SH-SY5Y (cell line): ENCODE results near the gene DSCAML1.

ENCODE experiments used
- GATA2 ChIP-seq: IDR thresholded peaks from 2 replicates; pipeline ENCODE4 v1.6.1; 2011; ENCODE audit warnings: mild to moderate bottlenecking, low read depth, low read length
- GATA3 ChIP-seq: IDR thresholded peaks from 2 replicates; pipeline ENCODE4 v1.6.1; 2011; ENCODE audit warnings: low read depth, mild to moderate bottlenecking, low read length, moderate library complexity

DSCAML1 gene

DNA sequence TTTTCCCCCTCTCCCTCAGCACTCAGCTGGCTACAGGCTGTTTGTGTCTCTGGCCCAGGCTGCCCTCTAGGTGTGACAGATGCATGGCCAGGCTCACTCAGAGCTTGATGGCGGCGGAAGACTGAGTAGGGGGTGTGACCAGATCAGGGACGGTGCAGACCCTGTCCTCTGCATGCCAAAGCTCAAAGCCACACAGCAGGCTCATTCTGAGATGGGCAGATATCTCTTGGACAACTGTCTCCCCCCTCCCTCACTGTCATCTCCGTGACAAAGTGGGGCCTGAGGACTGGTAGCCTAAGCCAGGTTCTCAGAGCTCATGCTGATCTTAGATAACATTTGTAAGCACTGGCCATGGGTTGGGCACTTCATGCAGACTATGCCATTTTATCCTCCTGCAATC, 231.3 kb downstream of the DSCAML1 start:
- TF ChIP-seq GATA2 (peak; percentile 99), GATA3 (peak; percentile 96)

DNA sequence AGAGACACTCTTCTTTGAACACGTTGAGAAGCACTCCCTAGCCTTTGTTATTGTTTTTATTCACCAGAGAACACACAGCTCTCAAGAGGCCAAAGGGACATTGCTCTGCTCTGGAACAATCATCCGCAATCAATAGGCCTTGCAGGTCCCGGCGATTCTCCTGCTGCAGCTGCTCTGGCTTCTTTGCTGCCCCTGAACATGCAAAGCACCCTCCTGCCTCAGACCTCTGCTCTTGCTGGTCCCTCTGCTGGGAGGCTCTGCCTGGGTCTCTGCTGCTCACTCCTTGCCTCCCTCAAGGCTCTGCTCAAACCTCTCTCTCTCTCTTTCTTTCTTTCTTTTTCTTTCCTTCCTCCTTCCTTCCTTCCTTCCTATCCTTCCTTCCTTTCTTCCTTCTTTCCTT, 232.7 kb downstream of the DSCAML1 start:
- TF ChIP-seq GATA2 (no peak), GATA3 (no peak)

DNA sequence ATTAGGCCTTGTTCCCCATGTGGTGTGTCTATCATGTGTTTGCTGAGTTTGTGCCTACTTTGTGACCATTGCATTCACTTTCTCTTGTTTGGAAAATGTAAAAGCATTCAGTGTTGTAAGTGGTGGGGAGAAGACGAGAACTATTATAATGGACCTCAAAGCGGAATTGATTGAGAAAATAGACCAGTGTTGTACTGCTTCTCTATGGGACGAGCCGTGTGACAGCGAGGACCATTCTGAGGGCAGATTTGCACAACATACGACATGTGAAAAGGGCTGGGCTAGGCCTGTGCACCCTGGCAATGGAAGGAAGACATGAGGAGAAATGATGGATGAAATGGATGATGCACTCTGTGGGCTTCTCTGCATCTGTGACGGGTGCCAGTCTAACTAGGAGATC, 233.5 kb downstream of the DSCAML1 start:
- TF ChIP-seq GATA3, result no peak

DNA sequence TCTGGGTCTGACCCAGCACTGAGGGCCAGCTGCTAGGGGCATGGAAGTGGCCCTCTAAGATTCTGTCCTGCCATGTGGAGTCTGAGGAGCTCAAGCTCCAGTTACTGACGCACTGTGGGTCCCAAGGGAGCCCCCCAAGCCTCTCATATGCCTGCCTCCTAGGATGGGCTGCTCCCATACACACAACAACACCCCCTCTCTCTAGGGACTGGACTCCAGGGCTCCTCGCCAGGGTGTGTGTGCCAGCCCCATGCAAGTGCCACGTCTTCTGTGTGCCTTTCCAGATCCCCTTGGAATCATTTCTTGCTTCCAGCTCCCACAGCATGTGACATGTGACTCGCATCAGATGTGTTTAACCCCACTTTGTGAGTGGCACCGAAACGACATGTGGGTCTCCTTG, 234.9 kb downstream of the DSCAML1 start:
- TF ChIP-seq GATA3 (no peak), GATA2 (no peak)

DNA sequence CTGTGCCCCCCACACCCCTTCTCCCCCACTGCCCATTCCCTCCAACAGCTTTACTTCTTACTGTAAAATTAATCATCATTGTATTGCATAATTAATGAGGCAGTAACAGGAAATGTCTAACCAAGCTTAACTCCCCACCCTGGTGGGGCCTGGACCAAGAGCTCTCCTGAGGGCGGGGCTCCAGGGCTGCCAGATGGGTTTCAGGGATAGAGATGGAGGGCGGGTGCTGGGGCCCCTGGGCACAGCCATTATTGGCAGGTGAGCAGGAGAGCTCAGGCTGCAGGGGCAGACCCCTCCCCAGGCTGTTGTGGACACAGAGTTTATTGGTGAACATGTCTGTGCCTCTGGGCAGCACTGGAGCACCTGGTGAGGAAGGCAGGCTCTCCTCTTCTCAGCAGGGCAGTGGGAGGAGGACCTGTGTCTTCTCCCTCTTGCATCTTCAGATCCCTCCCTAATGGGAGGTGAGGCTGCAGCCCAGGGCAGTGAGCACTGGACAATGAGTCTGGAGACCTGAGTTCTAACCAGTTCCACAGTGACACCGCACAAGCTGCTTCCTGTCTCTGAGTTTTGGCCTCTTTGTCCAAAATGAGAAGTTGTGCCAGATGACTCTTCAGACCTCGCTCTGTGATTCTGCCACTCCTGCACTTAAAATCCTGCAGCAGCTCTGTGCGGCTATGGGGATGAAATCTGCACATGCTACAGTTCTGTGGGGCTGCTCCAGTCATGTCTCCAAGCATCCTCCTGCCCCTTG, 236.1 kb downstream of the DSCAML1 start:
- TF ChIP-seq GATA3 (no peak), GATA2 (no peak)

DNA sequence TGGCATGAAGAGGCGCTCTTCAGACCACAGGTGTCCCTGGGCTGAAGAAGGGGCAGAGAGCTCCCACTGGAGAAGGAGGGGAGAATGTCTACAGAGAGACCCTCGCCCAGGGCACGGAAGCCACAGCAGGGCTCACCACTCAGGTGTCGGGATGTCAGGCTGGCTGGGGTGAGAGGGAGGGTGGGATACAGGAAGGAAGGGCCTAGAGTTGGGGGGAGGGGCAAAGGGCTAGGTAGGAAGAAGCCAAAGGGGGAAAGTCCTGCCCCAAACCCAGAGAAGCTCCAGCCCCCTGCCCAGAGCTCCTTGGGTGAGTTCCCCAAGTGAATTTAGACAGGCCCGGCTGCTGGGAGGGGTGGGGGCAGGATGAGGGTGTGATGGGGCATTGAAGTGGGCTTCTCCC, 237.3 kb downstream of the DSCAML1 start:
- TF ChIP-seq GATA2 (no peak), GATA3 (no peak)

DNA sequence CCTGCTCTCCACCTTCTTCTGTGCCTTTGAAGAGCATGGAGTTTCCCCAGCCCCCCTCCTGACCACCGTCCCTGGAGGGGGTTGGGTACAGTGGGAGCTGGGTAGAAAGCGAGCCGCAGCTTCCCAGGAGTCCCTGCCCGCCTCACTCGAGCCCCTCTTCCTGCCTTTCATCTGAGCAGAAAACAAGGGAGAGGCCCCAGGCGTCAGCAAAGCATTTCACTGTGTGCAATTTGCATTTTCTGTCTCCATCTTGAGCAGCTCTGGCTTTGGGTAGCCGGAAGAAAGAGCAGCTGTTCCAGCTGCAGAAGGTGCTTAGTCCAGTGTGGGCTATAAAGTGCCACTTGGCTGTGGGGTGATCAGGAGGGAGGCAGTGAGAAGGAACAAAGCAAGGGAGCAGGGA, 239.7 kb downstream of the DSCAML1 start:
- TF ChIP-seq GATA3, result no peak

DNA sequence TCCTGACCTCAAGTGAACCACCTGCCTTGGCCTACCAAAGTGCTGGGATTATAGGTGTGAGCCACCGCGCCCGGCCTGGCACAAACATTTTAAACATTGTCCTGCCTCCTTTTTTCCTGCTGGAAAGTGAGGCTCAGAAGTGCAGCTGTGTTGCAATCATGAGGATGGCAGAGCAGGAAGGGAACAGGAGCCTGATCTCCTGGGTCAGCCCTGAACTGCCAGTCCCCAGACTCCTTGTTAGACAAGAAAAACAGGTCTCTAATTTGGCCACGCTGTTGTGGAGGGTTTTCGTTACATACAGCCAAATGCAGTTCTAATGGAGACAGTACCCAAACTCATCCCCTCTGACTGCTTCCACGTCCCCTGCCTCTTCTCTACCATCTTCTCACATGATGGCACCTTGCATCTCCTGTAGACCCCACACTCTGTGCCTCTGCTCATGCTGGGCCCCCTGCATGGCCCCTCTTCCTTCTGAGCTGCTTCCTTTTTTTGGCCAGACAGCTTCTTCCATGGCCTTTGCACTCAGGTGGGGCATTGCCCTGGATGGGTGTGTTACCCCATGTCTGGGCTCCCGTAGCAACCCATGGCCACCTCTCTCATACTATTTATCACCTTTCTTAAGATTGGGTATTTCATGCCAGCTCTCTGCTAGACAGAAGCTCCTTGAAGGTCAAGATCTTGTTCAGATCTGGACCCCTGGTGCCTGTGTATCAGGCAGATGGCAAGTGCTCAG, 242.2 kb downstream of the DSCAML1 start:
- TF ChIP-seq GATA2 (no peak), GATA3 (no peak)

DNA sequence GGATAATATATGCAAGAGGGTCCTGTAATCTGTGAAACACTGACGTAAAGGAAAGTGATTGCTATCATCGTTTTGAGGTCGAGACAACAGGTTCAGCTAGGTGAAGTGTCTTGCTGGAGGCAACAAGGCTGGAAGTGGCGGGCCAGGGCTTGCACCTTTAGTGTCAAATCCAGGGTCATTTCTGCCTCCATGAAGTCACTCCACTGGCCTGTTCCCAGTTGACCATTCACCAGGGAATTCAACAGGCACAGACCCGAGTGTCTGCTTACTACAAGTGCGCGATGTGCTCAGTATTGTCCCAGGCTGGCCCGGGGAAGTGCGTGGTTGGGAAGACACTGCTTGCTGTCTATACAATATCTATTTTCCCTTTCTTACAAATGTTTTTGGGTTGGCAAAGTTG, 244.4 kb downstream of the DSCAML1 start:
- no peak for TF ChIP-seq GATA3
- TF ChIP-seq GATA2, result no peak

DNA sequence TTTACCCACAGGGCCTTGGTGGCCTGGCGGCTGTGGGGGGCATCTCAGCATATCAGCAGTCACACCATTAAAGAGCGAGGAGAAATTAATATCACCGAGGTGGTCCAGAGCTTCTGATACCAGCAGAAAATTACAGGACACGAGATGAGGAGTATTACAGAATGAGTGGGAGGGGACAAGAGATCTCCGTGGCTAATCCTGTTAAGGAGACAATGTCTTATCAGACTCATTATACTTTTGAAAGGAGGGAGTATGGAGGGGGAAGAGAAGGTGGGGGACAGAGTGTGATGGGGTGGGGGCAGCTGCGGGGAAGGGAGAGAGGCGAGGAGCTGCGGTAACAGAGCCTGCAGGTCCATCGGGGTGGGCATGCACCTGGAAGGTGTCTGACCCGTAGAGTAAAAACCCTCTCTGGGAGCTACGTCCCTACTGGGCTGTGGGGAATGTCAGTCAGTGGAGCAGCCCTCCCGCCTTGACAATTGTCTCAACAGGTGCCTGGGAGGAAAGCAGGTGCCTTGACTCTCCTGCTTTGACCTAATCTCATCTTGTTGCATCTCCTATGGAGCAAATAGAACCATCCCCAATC, 245.2 kb downstream of the DSCAML1 start:
- TF ChIP-seq GATA2, result no peak
- TF ChIP-seq GATA3, result no peak

DNA sequence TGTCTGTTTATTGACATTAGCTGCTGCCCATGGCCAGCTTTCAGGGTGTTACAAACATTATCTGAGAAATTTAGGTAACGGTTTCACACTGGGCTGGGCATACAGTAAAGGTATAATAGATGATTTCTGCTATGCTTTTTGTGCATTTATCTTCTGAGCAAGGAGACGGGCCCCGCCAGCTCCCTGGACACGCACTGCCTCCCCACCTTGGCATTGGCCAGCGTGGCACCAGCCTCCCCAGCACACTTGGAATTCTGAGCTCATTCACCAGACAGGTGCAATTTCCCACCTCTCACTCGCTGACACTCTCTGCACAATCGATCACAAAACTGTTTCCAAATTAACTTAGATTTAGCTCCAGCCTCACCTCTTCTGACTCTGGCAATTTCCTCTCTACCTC, 246.6 kb downstream of the DSCAML1 start:
- TF ChIP-seq GATA2 (no peak), GATA3 (no peak)

DNA sequence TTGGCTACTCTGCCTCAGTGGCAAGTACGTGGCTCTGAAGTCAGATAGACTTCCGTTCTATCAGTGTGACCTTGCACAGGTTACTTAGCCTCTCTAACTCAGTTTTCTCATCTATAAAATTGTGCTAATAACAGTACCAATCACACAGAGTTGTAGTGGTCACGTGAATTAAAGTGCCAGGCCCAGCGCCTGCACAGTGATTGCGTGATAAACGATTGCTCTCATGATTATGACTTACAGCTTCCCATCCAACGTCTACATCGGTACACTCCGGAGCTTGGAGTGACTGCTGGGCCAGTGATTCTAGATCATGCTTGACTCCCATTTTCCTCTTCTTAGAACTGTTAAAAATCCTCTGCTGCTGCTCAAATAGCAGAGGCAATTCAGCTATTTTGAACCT, 247.6 kb downstream of the DSCAML1 start:
- no peak for TF ChIP-seq GATA3
- no peak for TF ChIP-seq GATA2

DNA sequence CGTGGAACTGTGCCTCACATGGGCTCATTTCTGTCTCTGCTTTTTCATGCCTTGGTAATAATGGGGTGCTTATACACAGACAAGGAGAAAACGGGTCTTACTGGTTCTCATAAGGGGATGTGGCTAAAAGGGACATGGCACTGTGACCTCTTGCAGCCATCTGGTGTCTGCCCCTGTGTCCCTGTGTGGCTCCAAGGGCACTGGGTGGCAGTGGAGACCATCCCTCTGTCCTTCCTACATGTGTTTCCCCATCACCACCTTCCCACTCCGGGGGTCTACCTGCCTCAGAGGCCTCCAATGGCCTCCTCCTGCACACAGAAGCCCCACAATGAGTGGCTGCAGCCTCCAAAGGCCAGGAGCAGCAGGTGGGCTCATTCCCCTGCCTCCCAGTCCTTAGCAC, 248.1 kb downstream of the DSCAML1 start:
- no peak for TF ChIP-seq GATA3
- no peak for TF ChIP-seq GATA2

DNA sequence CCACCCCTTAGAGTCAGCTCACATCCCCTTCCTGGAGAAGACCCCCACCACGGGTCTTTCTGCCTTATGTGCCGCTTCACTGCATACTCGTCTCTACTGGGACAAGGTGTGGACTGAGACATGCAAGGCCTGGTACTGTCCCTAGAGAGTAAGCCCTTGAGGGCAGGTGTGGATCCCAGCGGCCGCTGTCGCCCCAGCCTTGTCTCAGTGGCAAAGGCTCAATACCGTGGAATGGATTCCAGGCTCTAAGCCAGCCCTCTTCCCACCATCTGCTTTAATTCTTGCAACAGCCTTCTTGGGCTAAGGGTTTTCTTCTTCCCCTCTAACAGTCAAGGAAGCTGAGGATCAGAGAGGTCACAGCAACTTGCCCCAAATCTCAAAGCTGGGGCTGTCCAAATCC, 249.1 kb downstream of the DSCAML1 start:
- TF ChIP-seq GATA3 (no peak), GATA2 (no peak)
